C1 segment of cervical spinal cord (tissue), 14 donors: ENCODE data around the gene MLYCD.

ENCODE experiments used
- DNase-seq, 14 donors: peaks; one replicate each; lab custom pipeline; 2025; lab: John Stamatoyannopoulos, UW

Gene MLYCD

DNA sequence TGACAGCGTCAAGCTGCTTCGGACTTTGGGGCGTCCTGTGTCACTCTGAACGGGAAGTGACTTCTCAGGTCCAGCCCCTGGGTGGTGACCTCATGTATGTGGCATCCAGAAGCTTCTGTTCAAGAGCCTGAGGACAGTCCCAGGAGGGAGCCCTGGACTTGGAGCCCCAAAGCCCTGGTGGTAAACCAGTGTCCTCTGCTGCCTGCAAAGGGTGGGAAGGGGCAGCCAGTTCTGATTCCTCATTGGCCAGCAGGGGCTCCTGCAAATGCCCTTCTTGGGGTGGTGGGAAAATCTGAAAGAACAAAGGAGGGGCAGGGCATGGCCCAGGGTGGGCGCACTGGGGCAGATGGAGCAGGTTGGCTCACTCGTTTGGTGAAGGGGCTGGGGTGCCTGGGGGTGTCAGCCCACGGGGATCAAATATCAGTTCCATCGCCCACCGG, 55.7 kb downstream of the MLYCD start:
- no peak for DNase-seq

DNA sequence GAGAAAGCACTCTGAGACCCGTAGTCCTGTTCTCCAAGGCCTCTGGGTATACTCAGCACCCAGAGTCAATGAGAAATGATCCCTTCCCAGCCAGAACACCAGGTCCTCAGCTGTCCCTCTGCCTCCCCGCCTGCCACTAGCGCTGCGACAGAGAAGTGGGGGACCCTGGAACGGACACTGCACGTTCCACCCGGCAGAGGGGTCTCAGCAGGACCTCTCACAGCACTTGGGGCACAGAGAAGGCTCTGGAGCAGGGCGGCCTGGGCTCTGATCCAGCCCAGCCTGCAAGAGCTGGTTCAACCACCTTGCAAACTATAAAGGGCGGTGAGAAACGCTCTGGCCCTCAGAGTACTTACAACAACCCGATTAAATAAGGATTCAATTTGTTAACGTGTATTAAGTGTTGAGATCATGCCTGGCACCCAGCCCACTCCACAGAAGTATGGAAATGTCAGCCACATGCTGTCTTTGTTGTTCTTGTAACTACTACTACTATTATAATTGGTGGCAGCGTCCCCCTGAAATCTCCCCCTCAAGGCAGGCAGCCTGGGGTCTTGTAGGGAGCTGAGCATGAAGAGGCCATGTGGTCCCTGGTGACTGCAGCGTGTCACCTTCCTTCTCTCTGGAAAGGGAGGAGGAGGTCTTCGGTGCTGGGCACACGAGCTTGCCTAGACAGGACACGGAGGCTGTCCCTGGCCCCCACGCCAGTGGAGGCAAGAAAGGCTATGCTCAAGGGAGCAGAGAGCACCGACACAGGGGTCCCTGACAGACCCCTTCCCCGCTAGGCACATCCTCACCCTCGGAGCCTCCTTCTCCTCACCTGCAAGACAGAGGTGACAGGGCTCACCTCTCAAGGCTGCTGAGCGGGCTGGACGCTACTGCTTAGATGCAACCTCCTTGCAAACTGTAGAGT, 56.6 kb downstream of the MLYCD start:
- no peak for DNase-seq

DNA sequence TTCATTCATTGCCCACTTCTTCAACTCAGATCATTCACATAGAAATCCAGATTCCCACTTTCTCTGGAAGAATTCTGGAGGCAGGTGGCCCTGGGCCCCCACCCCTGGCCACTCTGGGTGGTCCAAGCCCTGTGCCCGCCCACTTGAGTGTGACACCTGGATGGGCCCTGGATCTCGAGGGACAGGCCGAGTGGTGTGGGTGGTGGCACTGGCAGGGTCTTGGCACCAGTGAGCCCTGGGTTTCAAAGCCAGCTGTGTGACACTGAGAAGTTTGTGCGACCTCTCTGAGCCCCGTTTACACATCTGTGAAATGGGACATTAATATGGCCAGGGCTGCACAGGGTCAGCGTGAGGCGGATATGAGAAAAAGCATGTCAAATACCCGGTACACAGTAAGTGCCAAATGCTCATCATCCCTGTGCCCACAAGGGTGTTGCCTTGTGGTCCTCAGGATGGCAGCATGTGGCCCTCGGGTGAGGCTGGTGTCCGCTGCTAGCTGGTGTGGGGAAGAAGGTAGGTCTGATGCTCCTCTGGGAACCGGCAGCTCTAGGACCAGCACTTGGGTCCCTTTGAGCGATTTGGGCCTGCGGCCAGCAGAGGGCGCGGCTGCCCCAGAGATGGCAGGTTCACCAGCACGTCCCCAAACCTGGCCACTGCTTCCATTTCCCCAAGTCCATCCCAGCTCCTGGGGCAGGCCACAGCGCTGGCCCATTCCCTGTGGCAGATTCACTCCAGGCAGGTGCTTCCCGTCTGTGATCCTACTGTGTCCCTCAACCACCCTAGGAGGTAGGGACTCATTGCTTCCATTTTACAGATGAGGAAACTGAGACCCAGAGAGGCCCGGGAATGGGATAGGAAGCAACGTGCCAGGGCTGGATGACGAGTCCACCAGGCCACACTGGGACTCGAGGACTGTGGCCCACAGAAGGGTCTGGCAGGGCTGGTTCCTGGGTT, 57.7 kb downstream of the MLYCD start:
- peak in 10 of 14 donors; percentile 14 to 60 (median 38) for DNase-seq

DNA sequence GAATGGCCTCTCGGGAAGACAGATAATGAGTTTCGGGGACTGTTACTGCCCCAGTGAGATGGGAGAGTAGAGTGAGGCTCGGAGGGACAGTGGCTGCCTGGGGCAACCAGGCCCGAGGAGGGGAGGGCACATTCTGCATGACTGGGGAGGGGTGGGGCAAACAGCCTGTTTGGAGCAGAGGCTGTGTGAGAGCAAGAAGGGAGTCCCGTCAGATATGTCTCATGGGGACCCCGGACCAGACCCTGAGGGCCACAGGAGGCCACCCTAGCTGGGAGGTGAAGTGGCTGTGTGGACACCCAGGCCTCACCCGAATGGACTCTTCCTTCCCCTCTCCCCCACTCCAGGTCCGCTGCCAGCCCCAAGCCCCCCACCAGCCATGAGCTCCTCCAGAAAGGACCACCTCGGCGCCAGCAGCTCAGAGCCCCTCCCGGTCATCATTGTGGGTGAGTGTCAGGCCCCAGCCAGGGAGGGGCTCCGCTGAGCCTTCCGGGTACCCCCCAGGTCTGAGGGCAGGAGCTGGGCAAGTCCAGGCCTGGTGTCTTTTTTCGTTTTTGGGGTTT, 58.5 kb downstream of the MLYCD start:
- DNase-seq: no peak

DNA sequence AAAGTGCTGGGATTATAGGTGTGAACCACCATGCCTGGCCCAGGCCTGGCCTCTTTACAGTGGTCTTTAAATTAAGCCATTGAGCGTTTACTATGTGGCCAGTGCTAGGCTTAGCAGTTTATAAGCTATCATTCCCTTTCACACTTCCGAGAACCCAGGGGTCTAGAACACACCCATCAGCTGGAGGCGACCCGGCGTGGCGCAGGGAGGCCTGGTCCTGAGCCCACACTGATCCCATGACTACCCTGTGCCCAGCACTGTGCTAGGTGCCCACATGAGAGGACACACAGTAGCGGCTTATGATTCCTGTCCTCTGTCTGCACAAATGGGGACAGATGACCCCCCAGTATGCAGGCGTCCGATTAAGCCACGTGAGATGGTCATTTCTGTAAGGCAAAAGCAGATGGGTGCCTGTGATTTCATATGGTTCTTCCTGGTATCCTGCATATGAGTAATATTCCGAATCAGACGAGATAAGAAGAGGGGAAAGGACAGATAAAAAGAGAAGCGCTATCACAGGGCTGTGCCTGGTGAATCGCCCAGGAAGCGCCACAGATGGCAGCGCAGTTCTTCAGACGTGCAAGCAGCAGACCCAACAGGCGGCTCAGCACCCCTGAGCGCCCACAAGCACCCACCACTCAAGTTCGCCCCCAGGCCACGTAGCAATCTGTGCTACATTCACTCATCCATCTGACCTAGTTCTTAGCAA, 59.4 kb downstream of the MLYCD start:
- no peak for DNase-seq

DNA sequence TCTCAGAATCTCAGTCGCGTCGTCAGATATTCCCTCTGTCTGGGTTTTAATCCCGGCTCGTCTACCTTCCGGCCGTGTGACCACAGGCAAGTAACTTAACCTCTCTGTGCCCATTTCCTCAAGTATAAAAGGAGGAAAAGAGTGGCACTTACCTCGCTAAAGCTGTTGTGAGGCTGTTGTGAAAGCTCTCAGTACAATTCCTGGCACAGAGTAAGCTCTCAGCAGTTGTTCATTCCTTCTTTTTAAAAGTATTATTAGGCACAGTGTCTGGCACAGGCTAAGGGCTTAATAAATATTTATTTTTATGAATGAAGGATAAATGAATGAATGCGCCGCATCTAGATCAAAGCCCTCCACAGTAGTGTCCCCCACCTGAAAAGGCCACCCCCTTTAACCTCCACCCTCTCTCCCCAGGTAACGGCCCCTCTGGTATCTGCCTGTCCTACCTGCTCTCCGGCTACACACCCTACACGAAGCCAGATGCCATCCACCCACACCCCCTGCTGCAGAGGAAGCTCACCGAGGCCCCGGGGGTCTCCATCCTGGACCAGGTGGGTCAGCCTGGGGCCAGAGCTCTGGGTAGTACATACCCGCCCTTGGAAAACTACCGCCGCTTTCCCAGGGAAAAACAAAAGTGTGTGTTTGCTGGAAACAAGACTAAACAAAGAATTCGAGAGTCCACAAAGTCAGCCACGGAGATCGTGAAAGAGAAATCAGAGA, 60.1 kb downstream of the MLYCD start:
- no peak for DNase-seq

DNA sequence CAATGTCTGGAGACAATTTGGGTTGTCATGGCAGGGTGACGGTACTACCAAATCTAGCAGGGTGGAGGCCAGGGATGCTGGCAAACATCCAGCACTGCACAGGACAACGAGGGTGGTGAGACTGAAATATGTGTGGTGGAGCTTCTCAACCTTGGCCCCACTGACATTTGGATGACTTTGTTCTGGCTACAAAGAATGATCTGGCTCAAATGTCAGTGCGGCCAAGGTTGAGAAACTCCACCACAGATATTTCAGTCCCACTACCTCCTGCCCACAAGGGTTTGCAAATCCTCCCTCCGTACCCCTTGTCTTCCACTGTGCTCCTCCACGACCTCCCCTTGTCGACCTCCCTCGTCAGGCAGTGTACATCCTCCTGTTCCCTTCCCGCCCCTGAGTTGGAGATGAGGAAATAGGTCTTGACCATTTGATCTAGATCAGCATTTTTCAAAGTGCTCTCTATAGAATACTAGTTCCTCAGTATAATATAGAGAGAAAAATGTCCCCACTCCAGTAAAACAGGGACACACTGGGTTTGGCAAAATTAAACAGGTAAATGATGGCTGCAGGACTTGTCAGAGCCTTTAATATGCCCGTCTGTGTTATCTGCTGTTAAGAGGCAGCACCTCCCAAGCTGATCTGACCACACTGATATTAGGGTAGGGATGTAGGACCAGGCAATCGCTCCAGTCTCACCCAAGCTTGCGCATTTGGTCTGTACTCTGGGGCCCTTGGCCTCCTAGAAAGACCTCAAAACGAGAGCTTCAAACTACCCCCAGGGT, 60.9 kb downstream of the MLYCD start:
- no peak for DNase-seq

DNA sequence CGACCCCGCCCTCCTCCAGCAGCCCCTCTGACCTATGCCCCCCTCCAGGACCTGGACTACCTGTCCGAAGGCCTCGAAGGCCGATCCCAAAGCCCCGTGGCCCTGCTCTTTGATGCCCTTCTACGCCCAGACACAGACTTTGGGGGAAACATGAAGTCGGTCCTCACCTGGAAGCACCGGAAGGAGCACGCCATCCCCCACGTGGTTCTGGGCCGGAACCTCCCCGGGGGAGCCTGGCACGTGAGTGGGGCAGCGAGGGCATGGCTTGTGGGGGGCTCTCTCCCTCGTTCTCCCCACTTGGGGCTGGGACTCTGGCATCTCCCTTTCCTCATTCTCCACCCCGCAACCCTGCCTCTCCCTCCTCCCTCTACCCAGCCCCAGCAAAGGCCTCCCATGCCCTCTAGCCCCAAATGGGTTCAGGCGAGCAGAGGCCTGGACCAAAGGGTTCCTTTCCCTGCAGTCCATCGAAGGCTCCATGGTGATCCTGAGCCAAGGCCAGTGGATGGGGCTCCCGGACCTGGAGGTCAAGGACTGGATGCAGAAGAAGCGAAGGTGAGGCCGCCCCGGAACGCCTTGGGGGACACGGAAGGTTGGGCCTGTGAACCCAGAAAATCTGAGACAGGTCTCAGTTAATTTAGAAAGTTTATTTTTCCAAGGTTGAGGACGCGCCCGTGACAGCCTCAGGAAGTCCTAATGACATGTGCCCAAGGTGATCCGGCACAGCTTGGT, 61.8 kb downstream of the MLYCD start:
- no peak for DNase-seq

DNA sequence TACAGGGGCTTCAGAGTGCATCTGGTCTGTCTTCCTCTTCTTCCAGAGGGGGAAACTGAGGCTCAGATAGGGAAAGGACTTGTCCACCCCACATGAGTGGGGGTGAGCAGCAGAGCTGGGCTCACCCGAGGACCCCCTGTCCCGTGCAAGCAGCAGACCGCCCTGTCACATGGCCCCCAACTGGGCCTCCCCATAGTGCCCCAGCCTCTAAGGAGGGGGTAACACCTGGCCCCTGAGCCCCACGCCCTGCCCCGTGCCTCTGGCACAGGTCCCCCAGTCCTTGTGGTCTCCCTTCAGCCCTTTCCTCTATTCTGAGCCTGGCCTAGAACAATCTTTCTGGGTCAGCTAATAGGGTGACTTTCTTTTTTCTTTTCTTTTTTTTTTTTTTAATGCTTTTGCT, 62.7 kb downstream of the MLYCD start:
- no peak for DNase-seq

DNA sequence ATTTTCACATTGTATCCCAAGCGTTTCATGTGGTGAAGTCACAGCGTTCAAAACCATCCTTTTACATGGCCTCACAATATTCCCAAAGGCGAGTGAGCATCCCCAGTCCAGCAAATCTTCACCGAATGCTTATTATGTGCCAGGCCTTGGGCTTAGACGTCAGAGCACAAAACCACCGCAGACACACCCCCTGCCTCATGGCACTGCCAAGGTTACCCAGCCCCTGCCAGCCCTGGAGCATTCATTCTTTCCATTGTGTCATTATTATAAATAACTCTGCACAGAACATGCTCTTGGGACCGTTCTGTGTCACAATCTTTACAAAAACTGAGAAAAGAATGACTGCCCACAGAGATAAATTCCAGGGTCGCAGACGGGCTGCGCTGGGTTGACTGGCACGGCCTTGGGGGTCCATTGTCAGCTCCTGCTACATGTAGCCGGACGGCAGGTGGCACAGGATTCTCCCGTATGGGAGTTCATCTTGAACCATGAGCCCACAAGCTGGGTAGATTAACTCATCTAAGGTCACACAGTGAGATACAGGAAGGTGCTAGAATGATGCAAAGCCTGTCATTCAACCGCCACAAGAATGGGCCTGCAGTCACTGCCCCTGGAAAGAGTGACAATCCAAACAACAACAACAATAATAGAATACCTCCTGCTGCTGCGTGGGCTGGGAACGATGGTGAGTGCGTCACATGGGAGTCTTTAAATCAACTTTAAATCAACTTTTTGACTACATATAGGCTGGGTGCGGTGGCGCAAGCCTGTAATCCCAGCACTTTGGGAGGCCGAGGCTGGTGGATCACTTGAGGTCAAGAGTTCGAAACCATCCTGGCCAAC, 64.6 kb downstream of the MLYCD start:
- DNase-seq: no peak

DNA sequence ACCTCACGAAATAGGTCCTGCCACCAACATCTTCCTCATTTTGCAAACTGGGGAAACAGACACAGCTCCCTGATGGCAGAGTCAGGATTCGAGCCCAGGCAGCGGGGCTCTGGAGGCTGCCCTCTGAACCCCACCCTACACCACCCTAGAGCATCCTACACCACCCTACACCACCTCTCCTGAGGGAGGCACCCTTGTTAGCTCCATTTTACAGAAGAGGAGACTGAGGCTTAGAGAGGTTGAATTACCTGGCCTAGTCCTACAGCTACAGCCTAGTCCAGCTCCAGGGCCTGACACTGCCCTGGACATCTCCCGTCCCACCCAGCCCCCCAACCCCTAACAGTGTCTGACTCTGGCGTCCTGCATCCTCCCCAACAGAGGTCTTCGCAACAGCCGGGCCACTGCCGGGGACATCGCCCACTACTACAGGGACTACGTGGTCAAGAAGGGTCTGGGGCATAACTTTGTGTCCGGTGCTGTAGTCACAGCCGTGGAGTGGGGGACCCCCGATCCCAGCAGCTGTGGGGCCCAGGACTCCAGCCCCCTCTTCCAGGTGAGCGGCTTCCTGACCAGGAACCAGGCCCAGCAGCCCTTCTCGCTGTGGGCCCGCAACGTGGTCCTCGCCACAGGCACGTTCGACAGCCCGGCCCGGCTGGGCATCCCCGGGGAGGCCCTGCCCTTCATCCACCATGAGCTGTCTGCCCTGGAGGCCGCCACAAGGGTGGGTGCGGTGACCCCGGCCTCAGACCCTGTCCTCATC, 65.9 kb downstream of the MLYCD start:
- no peak for DNase-seq

DNA sequence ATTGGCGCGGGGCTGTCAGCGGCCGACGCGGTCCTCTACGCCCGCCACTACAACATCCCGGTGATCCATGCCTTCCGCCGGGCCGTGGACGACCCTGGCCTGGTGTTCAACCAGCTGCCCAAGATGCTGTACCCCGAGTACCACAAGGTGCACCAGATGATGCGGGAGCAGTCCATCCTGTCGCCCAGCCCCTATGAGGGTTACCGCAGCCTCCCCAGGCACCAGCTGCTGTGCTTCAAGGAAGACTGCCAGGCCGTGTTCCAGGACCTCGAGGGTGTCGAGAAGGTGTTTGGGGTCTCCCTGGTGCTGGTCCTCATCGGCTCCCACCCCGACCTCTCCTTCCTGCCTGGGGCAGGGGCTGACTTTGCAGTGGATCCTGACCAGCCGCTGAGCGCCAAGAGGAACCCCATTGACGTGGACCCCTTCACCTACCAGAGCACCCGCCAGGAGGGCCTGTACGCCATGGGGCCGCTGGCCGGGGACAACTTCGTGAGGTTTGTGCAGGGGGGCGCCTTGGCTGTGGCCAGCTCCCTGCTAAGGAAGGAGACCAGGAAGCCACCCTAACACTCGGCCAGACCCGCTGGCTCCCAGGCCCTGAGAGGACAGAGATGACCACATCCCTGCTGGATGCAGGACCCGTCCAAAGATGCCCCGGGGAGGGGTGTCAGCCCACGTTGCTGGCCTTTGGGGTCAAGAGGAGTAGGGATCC, 66.7 kb downstream of the MLYCD start:
- no peak for DNase-seq

DNA sequence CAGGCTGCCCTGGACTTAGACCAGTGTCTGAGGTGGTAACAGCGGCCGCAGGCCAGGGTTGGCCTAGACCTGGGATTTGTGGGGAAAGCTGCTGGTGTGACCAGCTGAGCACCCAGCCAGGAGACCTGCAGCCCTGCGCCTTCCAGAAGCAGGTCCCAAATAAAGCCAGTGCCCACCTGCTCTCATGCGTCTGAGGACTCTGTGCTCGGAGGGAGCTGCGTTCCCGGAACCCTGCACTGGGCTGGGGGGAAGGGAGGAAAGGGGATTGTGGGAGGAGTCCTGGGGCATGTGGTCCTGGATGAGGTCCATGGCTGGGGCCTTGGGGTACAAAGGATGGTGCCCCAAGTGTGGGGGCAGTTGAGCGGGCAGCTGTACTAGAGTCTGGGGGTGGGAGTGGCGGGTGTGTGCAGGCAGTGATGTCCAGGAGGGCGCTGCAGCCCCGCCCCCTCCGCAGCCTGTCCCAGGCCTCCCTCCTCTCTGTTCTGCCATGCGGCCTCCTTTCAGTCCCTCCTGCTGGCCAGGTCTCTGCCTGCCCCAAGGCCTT, 67.3 kb downstream of the MLYCD start:
- DNase-seq: no peak

DNA sequence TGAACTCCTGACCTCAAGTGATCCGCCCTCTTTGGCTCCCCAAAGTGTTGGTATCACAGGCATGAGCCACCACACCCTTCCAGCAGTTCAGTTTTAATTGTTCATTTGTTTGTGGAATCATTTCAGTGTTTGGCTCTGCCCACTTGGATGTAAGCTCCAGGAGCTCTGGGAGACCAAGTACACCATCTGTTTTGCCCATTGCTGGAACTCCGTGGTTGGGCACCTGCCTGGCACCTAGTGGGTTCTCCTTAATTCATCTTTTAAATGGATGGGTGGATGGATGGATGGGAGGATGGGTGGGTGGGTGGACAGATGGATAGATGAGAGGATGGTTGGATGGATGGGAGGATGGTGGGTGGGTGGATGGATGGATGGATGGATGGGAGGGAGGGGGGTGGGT, 68.2 kb downstream of the MLYCD start:
- peak in 1 of 14 donors; percentile 24 for DNase-seq

DNA sequence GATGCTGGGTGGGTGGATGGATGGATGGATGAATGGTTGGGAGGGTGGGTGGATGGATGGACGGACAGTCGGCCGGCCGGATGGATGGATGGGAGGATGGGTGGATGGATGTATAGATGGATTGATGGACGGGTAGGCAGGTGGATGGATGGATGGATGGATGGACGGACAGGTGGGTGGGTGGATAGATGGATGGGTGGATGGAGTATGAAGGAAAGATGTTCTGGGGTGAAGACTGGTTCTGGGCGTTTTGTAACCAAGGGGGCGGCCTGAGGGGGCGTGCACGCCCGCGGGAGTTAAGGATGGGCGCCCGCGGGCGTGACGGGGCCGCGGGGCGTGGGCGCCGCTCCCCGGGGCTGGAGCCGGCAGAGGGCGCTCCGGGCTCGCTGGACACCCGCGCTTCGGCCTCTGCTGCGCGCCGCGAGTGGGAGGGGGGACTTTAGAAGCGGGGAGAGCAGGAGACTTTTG, 69.0 kb downstream of the MLYCD start, which contains the start of gene NECAB2:
Gene NECAB2, plus strand, starts transcription at position 407 of the 468 bp plus-strand sequence. CDS start 405 bp downstream, outside the sequence.
- peak in 4 of 14 donors; percentile 11 to 49 (median 40) for DNase-seq

DNA sequence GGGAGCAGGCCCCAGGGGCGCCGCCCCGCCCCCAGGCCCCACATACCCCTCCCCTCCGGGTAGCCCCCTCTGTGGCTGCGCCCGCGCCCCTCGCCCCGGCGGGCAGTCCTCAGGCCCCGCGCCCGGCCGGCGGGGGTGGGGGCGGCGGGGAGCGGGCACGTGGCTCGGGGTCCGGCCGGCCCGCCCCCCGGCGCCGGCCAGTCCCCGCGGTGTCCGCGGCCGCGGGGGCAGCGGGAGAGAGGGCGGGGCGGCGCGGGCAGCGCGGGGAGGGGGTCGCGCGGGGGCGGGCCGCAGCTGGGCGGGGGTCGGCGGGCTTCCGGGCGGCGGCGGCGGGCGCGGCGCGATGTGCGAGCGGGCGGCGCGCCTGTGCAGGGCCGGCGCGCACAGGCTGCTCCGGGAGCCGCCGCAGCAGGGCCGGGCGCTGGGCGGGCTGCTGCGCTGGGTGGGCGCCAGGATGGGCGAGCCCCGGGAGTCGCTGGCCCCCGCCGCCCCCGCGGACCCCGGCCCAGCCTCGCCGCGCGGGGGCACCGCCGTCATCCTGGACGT, 69.5 kb downstream of the MLYCD start:
- DNase-seq: no peak
